CD1c-positive myeloid dendritic cell (primary cell): ENCODE results near the gene ACSL5.
A peak's percentile ranks its signal among the peaks of the same experiment; 100 is the strongest.

Source experiments
- DNase-seq: peaks from one replicate; pipeline ENCODE4 v3.0.0-alpha.2; 2016; ENCODE audit errors: extremely low spot score

The ACSL5 gene

DNA sequence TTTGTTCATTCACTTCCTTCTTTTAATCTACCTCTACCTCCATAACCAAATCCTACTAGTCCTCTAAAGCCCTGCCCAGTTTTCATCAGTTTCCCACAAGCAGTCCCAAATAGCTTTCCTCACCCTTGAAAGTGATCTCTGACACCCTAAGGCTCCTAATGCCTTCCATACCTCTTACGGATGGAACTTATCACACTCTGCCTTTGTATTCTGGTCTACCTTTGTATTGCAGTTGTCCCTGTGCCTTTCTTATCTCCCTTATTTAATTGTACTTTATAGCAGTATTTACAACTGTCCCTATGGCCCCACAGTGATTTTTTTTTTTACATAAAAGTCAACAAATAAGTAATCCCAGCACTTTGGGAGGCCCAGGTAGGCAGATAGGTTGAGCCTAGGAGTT lies 33.8 kb downstream of the ACSL5 start:
- DNase-seq: no peak

DNA sequence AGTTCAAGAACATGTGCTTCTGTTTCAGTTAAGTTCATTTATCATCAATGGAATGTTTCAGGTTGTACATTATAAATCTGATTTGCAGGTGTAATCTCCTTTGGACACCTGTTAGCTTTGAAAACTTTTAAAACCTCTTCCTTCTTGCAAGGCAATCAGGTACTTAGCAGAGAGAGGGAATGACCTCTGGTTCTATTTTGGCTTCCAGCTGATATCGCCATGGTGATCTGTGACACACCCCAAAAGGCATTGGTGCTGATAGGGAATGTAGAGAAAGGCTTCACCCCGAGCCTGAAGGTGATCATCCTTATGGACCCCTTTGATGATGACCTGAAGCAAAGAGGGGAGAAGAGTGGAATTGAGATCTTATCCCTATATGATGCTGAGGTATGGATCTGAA lies 35.4 kb downstream of the ACSL5 start:
- DNase-seq: no peak

DNA sequence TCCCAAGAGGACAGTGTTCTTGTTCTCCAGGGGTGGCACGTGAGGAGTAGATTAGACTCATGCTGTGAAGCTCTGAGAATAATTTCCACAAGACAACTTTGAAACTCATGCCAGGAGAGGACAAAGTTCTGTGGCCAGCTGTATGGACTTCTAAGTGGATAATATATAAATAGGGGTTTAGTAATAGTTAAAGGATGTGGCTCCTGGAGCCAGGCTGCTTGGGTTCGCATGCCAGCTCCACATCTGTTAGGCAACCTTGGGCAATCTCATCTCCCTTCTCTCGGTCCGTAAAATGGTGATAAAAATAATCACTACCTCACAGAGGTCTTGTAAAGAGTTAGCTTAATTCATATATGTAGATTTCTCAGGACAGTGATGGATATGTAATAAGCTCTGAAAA lies 35.8 kb downstream of the ACSL5 start:
- DNase-seq: no peak

DNA sequence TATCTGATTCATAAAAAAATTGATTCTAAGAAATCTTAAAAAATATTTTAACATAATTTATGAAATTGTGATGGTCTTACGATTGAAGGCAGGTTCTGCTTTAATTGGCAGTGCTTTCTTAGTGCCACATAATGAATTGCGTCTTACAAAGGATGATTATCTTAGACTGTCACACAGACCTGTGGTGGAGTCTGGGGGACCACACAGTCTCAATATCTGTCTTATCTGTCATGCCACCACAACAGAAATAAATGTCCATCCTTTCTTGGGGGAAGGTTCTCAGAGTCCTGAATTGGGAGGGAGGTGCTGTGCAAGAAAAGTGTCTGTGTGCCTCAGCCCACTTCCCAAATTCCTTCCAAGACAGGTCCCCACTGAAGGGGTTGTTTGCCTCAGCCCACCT lies 38.8 kb downstream of the ACSL5 start:
- no peak for DNase-seq

DNA sequence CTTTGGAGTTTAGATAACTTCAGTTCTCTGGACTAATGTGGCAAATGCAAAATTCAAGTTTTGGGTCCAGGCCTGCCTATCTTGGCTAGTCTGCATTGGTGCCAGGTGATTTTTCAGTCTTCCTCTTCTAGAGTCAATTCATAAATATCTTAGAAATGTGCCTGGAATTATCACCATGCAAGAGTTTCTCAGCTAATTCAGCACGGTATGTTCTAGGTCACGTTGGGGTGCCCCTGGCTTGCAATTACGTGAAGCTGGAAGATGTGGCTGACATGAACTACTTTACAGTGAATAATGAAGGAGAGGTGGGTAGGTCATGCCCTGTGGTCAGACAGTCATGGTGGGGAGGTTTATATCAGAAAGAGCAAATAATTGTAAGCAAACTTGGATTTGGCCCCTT lies 47.8 kb downstream of the ACSL5 start:
- no peak for DNase-seq

DNA sequence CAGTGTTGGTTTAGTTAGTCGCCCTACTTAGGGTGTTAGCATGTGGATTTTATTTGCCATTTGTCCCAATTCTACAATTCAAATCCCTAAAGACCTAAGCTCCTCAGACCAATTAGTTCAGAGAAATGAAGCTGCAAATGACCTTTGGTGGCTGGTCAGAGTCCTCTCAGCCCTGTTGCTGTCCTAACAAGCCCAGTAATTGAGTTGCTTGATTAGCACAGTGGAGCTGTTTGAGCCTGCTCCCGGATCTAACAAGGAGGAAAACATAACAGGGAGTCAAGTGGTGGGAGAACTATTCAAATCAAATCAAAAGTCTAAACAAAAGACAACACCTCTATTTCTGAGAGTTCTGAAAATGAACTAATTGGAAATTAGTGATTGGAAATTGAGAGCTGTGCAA lies 50.7 kb downstream of the ACSL5 start:
- no peak for DNase-seq

DNA sequence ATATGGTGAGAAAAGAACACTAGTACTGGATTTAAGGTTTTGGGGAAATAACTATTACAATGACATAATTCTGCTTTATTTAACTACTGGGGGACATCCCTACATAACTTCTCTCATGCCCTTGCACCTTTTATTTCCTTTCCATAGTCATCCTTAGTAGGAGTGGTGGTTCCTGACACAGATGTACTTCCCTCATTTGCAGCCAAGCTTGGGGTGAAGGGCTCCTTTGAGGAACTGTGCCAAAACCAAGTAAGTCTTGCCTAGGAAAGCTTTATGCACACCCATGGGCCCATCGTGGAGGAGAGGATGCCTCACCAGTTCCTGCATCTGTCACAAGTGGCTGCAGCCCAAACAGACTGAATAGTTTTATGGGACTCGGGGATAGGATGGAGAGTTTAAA lies 52.2 kb downstream of the ACSL5 start:
- peak; percentile 42 for DNase-seq

DNA sequence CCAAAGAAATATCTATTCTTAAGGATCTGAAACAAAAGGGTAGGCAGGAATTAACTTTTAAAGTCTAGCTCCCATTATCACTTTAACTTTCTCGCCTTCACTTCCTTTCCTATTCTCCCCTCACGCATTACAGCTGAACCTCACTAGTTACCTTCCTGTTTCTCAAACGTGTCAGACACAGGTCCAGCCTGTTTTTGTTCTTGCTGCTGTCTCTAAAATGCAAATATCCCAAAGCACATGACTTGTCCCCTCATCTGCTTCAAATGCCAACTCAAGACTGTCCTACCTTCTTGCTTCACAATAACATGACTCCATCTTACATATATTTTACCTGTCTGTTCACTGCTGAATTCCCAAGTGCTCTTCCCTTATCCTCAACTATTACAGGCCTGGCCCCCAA lies 55.2 kb downstream of the ACSL5 start:
- no peak for DNase-seq

DNA sequence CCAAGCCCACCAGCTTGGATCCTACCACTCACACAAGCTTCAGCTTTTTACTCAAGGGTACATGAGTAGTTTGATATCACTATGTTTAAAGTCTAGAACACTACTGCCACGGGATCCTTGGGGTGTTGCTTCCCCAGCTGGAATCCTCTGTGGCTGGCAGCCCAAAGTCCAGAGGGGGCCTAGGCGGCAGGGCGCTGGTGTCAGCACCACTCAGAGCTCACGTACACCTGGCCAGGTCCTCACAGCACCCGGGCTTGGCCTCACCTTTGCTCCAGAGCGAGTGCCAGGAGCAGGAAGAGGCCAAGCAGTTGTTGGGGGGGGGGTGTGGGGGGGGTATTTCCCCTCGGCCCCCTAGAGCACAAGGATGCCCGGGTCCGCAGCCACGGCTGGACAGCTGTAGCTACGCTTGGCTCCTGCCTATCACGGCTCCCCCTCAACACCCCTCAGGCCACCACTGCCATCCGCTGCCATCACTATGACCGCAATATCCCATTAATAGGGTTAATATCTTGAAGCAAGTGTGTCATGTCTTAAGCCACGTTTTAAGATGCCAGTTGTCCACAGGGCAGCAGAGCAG lies 55.8 kb downstream of the ACSL5 start:
- DNase-seq: no peak

DNA sequence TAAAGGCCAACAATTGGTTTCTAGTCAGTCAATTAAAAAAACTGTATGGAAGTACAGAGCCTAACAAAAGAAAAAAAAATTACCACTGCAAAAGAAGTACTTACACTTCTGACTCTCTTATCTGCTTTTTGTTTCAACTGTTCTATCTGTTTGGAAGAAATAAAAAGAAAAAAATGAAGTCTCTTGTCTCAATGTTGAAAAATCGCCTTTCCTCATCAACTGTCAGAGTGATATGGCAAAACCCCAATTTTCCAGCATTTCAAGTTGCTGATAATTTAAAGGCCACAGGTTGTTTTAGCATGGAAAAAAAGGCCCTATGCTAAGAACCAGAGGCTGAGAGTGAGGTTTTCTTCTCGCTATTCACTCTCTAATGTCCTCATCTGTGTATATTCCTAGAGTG lies 59.2 kb downstream of the ACSL5 start:
- DNase-seq: no peak

DNA sequence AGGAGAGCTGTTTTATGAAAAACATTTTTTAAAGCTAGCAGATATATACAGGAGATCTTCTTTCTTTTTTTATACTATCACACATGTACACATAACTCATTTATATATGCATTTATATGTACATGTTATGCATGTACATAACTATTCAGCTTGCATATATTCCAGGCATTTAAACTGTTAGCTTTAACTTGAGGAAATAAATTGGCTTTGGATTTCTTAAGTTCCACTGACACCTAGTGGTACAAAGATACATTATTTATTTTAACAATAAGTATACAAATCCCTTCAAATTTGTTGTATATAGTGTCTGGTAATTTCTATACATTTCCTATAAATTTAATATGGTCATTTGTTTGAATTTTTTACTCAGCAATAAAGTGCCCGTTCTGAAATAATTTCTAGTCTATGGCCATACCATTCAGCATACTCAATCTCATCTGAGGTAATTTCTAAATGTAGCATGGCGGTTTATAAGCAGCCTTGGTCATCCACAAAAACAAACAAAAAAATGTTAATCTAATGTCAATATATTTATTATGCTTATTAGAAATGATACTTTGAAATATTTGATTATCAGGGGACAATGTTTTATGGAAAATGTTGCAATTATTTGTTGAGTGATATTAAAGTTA lies 61.2 kb downstream of the ACSL5 start:
- DNase-seq: peak; percentile 52

DNA sequence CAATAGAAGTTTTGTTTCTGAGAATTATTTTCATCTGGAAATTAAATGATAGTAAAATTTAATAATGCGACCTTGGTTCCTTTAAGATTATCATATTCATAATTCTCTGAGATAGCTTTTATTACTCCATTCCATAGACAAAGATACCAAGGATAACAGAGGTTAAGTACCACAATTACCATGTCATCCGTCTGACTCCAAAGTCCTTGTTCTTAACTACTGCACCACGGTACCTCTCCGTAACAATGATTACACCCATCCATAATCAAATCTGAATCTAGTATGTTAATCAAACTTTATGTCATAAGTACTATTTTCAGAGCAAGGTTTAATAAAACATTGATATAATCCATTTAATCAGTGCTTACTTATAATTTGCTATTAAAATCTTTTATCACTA lies 64.4 kb downstream of the ACSL5 start:
- DNase-seq: no peak

DNA sequence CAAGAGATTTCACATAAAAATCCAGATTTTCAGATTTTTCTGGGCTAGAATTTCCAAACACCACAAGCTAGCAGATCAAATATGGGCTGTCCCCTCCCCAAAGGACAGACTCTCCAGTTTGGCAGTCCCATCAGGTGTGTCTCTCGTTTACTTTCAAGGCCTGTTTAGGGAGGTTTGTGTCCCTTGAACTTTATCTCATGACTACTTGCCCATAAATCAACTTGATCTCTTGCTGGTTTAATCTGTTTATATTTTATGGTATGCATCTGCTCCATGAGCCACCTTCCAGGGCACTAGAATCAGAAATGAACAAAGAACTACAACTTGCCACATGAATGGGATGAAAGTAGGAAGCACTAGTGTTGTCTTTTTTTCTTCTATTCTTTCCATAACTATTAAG lies 67.6 kb downstream of the ACSL5 start:
- DNase-seq: no peak

DNA sequence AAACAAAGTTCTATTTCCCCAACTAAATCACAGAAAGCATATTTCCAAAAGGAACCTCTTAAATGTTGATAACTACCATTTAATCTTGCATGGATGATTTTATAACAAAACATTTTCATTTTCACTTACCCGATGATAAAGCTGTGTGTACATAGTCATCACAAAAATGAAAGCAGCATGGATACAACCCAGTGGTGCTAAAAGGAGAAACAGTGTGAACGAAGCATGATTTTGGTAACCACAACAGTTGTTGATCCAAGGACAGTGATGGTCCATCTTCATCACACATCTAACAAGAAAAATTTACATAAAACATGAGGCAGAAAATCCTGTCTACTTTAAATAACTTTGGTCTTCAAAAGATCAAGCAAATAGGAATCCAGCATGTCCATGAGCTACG lies 68.1 kb downstream of the ACSL5 start:
- DNase-seq: no peak

DNA sequence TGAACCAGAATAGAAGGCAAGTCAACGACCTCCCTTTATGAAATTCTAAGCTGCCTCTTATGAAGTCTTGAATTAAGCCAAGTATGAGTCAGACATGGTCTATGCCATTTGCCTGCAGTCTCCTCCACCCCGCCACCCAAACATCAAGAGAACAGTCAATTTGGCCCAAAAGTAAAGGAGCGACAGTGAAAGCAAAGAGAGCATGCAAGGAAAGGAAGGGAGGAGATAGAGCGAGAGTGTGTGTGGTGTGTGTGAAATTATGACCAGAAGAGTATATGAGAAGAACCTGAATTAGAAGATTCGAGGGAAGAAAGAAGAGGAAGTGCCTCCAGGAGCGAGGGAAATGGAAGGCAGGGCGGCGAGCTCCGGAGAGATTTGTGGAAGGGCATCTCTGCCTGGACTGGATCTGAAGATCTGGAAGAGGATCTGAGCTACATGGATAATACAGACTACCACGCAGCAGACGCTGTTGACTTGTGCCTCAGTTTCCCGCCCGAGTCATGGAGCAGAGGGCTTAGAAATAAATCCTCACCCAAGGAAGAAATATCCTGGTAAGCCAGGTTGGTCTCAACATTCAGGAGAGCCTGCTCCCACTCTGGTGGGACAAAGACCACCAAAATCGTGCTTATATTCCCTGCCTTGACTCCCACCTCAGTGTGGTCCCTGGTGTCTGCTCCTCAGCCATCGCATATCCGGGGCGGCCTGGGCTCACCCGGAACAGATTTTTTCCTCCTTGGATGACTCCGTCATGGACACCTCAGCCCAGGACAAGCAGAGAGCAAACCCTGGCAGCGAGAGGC lies 72.3 kb downstream of the ACSL5 start:
- DNase-seq: peak; percentile 40

DNA sequence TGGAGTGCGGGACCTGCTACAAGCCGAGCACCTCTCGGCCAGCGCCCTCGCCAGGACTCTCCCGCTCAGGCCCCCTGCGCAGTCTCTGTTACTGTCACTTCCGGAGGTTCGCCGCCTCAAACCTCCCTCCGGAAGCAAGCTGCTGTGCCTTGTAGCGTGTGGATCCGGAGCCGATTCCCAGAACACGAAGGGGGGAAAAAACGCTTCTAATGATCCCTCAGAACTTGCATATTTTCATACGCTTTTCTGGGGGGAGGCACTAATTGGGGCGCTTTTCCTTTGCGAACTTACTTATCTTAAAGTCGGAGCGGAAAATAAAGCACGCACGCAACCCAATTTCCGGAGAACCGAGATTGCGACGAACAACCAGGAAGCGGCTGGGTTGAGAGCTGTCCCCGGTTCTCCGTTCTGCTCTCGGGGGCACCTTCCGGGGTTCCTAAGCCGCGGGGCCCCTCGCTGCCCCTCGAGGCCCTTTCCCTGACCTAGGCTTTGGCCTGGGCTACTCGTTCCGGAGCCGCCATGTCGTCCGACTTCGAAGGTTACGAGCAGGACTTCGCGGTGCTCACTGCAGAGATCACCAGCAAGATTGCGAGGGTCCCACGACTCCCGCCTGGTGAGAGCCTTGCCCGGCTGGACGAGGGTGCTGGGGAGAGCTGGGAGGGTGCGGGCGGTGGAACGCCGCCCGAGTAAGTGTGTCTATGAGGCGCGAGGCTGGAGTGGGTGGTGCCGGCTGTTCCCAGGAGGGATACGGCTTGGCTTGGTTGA lies 73.1 kb downstream of the ACSL5 start, which contains the start of the genes VTI1A and ZDHHC6:
Gene VTI1A (plus strand): TSS at position 361 of the 765 bp plus-strand sequence. CDS start 159 bp downstream, at position 520.
Gene ZDHHC6 (minus strand): TSS at position 60 of the 765 bp plus-strand sequence. CDS start 1,478 bp downstream, outside the sequence.
- peak; percentile 91 for DNase-seq

DNA sequence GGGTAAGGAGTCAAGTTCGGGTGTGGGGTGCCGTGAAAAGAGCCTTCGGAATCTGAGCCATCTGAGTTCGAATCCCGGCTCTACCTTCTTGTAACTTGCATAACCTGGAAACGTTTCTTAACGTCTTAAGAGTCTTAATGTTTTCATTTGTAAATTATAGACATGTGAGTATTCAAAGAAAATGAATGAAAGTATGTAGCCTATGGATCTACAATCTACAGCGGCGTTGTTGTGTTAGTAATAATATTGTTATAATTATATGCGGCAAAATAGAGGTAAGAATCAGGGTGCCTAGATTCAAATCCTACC lies 73.7 kb downstream of the ACSL5 start:
- no peak for DNase-seq

DNA sequence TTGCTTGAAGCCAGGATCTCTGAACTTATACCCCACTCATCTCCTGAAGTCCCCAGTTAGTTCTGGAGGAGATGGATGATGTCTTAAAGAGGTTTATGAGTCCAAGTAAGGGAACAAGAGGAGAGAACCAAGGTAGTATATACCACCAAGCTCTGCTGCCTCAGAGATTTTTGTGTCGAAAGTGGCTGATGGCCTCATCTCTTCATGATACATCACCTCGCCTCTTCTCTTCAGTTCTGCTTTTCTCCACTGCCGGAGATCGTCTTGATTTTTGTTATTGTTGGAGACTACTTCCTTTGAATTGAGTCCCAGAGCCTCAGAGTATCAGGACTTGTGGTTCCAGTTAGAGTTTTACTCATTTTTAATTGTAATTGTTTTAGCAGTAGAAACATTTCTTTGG lies 75.0 kb downstream of the ACSL5 start:
- peak; percentile 67 for DNase-seq

DNA sequence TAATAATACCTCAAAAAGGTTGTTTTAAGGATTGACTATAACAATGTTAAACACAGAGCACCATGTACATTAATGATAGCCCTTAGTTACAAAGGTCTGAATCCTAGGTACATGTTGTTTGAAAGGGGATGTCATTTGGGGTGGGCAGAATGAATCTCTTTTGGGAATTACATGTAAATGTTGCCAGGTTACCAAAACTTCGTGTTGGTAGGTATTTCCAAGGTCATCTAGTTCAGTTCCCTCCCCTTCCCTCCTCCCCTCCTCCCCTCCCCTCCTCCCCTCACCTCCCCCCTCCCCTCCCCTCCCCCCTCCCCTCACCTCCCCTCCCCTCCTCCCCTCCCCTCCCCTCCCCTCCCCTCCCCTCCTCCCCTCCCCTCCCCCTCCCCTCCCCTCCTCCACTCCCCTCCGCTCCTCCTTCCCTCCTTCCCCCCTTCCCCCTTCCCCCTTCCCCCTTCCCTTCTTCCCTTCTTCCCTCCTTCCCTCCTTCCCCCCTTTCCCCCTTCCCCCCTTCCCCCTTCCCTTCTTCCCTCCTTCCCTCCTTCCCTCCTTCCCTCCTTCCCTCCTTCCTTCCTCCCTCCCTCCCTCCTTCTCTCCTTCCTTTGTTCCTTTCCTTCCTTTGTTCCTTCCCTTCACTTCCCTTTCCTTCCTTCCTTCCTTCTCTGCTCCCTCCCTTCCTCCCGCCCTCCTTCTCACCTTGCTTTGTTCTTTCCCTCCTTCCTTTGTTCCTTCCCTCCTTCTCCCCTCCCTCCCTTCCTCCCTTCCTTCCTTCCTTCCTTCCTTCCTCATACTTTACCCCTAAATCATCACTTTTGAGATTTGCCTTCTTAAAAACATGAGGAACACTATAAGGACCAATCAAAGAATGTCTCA lies 81.2 kb downstream of the ACSL5 start:
- DNase-seq: no peak

DNA sequence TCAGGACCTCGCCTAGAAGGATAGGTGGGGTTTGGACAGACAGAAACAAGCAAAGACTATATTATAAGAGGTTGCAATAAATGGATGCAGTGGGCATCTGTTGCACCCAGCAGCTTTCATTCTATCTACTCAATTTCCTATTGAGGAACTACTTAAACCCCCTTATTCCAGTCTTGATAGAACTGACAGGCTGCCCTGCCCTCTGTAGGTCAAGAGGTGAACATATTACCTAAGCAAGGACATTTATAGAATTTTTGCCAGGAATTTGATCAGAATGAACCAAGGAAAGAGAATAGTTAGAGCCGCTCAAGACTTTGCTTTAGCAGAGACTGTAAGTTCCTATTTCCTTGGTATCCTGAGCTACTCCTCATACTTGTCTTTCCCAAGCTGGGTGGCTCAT lies 82.6 kb downstream of the ACSL5 start:
- peak; percentile 5 for DNase-seq

DNA sequence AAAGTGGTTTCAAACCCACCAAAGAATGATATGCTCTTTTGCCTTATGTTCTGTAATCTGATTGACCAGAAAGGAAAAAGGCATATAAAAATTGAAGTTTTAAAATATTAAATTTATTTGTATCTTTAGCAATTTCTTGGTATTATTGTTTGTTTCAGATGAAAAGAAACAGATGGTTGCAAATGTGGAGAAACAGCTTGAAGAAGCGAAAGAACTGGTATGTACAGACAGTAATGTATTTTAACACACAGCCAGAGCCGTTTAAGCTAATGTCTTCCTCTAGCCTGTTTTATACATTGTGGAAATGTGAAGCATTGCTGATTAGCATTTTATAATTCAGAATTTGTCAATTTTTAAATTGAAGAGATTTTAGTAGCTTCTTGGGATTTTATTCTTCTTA lies 86.5 kb downstream of the ACSL5 start:
- DNase-seq: no peak
